ENCODE measurements around the gene ZNF226.
"Not testable (repeated sequence)": the region's sequence is repeated elsewhere in the genome, so short reads cannot be mapped to it uniquely, and the experiment has no call there.

Gene ZNF226

DNA sequence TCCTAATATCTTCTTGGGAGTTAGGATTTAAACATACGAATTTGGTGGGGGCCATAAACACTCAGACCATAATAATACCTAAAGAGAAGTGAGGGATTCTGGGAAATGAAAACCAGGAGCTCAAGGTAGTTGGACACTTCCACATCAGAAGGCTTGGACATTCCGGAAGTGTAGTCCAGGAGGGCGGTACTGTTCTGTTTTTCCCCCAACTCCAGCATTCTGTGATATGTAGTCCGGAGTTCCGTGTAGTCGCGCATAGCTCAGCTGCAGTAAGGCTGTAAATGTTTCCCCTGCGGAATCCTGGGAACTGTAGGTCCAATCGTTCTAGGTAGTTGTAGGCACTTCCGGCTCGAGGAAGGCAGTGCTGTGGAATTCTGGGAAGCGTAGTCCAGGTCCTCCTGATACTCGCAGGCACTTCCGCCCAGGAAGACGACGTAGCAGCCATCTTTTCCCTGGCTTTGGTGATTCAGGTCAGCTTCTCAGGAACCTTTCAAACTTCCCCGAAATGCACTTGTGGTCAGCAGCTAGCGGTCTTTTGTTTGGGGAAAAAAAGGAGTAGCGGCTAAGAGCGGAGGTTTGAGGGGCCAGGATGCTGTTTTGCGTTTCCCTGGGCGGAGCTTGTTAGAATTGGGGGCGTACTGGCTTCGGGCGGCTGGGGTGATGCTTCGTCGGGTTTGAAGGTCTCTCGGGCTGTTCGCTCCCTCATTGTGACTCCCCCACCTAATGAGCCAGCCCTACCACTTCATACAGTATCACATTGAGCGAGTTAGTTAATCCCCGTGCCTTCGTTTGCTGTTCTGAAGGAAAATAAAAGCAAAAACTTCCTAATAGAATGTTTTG lies at the start of gene ZNF226:
ZNF226 (plus strand) TSS at position 428 of the 840 bp plus-strand sequence. CDS start 4,981 bp downstream, outside the sequence.
- DNase-seq, result peak; percentile 90

DNA sequence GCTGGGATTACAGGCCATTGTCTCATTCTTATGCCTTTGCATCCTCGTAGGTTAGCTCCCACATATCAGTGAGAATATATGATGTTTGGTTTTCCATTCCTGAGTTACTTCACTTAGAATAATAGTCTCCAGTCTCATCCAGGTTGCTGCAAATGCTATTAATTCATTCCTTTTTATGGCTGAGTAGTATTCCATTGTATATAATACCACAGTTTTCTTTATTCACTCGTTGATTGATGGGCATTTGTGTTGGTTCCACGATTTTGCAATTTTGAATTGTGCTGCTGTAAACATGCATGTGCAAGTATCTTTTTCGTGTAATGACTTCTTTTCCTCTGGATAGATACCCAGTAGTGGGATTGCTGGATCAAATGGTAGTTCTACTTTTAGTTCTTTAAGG lies 43.7 kb upstream of the ZNF226 start:
- DNase-seq, result not testable (repeated sequence)

DNA sequence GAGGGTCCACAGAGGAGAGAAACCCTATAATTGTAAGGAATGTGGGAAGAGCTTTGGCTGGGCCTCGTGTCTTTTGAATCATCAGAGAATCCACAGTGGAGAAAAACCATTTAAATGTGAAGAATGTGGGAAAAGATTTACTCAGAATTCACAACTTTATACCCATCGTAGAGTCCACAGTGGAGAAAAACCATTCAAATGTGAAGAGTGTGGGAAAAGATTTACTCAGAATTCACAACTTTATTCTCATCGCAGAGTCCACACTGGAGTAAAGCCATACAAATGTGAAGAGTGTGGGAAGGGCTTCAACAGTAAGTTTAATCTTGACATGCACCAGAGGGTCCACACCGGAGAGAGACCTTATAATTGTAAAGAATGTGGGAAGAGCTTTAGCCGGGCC lies 32.9 kb upstream of the ZNF226 start:
- no peak for DNase-seq

DNA sequence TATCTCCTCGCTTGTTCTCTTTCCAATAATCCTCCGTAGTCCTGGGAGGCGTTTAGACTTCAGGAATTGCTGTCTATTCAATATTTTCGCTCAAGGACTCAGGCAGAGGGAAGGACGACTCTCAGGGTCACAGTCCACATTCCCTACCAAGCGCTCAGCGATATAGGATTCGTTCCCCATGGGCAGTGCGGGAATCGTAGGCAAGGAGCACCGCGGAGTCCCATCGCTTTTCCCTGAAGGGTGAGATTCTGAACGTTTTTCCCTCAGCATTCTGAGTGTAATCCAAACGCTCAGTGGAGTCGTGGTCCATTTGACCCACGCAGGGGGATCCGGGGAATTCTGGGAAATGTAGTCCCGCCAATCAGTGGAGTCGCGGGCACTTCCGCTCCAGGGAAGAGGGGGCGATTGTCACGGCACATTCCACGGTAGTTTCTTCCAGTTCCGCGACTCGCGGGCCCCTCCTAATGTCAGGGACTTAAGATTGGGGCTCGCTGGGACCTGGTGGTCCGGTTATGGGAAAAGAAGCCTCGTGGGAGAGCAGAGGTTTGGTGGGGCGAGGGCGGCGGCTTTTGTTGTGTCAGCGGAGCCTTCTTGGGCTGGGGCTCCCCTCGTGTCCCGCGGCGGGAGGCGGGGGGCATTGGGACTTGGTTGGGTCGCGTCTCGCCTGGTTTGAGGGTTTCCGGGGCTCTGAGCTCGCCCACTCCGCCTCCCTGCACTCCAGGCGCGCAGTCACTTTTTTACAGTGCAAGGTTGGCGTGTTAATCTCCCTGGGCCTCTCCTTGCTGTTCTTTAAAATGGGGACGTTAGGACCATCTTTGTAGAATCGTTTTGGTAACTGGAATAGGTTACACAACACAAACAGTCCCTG lies 23.5 kb upstream of the ZNF226 start, which contains the start of gene ZNF234:
ZNF234 (plus strand) TSS at position 364 of the 868 bp plus-strand sequence. CDS start 3,079 bp downstream, outside the sequence.
- DNase-seq, result peak; percentile 85

DNA sequence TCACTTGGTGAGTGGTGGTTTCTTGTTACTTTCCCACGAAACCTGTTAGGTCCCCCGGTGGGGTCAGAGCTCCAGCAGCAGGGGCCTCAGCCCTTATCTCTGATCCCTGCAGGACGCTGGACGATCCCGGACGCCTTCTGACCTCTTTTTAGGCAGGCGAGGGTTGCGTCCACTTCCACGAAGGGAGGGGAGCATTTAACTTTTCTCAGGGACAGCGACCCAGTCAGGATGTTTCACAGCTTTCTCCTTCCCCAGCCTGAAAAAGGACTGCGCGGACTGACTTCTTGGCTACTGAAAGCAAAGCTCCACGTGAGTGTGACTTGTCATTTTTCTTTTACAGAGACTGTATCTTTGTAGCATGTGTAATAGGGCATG lies 22.9 kb upstream of the ZNF226 start:
- DNase-seq, result no peak

DNA sequence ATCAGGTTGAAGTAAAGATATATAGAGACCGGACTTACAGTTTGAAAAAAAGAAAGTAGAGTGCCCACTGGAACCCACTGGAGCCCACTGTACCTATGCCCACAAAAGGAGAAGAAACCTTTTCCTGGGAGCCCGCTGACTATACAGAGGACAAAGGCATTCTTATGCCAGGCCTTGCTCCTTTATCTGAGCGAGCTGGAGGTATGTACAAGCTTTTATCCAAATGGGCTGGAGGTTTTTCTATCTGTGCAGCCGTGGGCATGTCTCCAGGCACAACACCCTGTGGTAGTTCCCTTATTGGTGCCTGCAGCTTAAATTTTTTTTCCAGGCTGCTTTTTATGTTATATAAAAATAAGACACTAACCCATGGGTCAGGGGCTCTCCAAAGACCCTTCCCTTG lies 15.1 kb upstream of the ZNF226 start:
- DNase-seq, result no peak

DNA sequence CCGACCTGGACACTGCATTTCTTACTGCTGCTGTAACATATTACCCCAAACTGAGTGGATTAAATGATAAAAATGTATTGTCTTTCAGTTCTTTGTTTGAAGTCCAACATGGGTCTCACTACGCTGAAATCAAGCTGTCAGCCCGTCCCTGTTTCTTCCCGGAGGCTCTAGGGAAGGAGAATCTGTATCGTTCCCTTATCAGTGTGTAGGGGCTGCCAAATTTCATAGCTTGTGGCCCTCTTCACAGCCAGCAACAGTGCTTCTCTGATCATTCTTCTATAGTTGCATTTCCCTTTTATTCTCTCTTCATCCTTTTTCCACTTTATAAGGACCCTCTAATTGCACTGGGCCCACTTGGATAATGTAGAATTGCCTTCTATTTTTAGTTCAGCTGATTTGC lies 13.4 kb upstream of the ZNF226 start:
- DNase-seq, result no peak

DNA sequence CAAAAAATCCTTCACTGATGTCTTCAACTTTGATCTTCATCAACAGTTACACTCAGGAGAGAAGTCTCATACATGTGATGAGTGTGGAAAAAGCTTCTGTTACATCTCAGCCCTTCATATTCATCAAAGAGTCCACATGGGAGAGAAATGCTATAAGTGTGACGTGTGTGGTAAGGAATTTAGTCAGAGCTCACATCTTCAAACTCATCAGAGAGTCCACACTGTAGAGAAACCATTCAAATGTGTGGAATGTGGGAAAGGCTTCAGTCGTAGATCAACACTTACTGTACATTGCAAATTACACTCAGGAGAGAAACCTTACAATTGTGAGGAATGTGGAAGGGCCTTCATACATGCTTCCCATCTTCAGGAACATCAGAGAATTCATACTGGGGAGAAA lies 8.4 kb upstream of the ZNF226 start:
- DNase-seq, result no peak

DNA sequence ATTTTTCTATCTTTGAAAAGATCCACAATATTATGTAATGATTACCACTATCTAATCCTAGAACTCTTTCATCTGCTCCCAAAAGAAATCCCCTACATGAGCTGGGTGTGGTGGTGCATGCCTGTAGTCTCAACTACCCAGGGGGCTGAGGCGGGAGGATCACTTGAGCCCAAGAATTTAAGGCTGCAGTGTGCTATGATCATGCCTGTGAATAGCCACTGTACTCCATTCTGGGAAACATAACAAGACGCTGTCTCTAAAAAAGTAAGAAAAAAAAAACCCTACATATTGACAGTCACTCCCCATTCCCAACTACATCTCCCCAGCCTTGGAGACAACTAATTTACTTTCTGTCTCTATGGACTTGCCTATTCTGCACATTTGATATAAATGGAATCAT lies 1.1 kb upstream of the ZNF226 start:
- DNase-seq, result no peak

DNA sequence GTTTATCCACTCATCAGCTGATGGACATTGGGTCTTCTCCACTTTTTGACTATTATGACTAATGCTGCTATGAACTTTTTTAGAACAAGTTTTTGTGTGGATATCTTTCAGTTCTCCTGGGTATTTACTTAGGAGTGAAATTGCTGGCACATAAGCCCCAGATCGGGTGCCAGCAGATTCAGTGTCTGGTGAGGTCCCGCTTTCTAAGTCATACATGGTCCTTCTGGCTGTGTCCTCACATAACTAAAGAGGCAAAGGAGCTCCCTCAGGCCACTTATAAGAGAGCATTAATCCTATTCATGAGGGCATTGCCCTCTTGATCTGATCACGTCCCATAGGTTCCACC lies 600 bp upstream of the ZNF226 start:
- DNase-seq, result no peak

DNA sequence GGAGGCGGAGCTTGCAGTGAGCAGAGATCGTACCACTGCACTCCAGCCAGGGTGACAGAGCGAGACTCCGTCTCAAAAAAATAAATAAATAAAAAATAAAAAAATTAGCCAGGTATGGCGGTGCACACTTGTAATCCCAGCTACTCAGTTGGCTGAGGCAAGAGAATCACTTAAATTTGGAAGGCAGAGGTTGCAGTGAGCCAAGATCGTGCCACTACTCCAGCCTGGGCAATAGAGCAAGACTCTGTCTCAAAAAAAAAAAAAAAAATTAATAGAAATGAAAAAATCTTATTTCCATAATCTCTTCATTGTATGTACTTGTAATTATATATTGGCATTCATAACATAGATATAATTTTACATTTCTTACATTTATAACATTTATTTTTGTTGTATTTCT lies 5.8 kb downstream of the ZNF226 start:
- DNase-seq, result not testable (repeated sequence)

DNA sequence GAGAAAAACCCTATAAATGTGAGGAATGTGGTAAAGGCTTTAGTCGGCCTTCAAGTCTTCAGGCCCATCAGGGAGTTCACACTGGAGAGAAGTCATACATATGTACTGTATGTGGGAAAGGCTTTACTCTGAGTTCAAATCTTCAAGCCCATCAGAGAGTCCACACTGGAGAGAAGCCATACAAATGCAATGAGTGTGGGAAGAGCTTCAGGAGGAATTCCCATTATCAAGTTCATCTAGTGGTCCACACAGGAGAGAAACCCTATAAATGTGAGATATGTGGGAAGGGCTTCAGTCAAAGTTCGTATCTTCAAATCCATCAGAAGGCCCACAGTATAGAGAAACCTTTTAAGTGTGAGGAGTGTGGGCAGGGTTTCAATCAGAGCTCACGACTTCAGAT lies 11.7 kb downstream of the ZNF226 start:
- DNase-seq, result no peak

DNA sequence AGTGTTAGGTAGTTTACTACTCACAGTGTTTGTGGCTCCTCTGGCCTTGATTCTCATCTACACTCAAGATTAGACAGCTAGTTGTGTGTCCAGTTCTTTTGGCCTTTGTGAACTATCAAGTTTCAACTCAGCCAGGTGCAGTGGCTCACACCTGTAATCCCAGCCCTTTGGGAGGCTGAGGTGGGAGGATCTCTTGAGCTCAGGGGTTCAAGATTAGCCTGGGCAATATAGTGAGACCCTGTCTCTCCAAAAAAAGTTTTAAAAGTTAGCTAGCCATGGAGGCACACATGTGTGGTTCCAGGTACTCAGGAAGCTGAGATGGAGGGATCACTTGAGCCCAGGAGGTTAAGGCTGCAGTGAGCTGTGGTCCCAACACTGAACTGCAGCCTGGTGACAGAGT lies 16.1 kb downstream of the ZNF226 start:
- no peak for DNase-seq

DNA sequence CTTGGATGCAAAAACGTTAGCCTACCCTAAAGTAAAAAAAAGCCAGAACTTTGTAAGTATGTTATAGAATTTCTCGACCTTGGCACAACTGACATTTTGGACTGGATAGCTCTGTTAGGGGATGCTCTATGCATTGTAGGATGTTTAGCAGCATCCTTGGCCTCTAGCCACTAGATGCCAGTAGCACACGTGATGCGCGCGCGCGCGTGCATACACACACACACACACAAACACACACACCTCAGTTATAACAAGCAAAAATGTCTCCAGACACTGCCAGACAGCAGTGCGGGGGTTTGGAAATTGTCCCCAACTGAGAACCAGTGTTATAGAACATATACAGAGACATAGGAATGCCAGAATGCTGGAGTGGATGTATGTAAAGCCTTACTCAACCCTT lies 17.2 kb downstream of the ZNF226 start:
- no peak for DNase-seq

DNA sequence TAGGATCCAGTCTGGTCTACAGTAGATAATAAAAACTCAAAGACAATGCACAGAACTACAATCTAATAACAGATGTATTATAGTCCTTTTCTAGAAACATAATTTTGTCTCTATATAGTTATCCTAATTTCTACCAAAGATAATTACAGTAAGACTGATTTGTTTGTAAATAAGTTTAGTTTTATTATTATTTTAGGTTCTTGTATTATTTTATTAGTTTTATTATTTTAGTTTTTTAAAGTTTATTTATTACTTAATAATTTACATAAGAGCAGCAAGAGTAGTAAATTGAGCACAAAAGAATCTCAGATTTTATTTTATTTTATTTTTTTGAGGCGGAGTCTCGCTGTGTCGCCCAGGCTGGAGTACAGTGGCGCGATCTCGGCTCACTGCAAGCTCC lies 25.1 kb downstream of the ZNF226 start:
- no peak for DNase-seq

DNA sequence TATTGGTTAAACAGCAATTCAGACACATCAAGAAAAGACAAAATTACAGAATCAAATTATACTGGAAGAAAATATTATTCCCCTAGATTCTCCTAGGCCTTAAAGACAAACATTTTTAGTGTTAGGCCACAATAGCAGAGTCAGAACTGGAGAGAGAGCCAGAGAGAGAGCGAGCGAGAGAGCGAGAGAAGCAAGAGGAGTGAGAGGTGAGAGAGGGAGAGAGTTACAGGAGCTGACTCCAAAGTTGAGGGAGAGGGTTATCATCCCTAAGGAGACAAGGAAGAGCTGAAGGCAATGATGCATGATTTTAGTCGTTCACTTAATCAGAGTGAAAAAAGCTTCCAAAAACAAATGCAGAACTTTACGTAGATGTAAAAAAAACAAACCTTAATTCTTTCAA lies 27.2 kb downstream of the ZNF226 start:
- no peak for DNase-seq

DNA sequence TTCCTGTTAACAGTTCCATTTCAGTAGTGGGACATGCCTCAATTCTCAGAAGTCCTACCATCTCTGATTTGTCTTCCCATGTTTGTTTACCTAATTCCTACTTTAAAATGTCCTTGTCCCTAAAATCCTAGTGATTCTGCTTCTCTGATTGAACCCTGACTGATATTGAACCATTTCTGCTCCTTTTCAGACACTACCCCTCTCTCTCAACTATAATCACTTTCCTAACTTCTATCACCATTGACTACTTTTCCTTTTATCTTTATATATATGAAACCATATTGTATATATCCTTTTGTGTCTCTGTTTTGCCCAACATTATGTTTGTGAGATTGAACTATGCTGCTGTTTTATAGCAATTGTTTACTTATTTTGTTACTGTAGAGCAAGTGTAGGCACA lies 31.9 kb downstream of the ZNF226 start:
- no peak for DNase-seq

DNA sequence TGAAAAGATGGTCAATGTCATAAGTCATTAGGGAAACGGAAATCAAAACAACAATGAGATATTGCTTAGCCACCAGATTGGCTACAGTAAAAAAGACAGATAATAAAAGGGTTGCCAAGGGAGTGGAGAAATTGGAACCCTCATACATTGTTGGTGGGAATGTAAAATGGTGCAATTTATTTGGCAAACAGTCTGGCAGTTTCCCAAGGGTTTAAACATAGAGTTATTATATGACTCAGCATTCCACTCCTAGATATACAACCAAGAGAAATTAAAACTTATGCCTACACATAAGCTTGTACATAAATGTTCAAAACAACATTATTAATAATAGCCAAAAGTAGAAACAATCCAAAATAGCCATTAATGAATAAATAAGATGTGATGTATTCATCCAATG lies 37.6 kb downstream of the ZNF226 start:
- no peak for DNase-seq

DNA sequence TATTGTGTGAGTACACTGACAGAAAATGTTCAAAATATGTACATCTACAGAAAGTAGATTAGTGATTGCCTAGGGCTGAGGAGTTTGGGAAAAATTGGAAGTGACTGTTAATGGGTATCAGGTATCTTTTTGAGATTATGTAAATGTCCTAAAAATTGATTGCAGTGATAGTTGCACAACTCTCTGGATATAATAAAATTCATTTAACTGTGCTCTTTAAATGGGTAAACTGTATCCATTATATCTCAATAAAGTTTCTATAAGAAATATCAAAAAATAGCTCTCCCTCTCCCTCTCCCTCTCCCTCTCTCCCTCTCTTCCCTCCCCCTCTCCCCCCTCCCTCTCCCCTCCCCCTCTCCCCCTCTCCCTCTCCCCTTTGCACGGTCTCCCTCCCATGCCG lies 38.1 kb downstream of the ZNF226 start:
- DNase-seq, result no peak

DNA sequence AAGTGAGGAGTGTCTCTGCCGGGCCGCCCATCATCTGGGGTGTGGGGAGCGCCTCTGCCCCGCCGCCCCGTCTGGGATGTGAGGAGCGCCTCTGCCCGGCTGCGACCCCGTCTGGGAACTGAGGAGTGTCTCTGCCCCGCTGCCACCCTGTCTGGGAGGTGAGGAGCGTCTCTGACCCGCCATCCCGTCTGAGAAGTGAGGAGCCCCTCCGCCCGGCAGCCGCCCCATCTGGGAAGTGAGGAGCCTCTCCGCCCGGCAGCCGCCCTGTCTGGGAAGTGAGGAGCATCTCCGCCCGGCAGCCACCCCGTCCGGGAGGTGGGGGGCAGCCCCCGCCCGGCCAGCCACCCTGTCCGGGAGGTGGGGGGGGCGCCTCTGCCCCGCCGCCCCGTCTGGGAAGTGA lies 39.0 kb downstream of the ZNF226 start:
- not testable (repeated sequence) for DNase-seq

DNA sequence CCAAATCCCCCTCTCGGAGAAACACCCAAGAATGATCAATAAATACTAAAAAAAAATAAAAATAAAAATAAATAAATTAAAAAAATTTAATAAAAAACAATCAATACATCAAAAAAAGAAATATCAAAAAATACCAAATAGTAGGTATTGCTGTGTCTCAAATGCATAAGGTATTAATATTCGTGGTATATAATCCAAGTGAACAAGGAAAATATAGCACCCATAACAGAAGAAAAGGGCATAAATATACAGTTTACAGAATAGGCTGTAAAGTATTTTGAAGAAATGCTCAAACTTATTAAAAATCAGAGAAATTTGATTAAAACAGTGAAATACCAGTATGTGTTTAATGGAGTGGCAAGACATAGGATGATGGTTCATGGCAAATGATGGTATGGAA lies 39.9 kb downstream of the ZNF226 start:
- DNase-seq, result no peak

DNA sequence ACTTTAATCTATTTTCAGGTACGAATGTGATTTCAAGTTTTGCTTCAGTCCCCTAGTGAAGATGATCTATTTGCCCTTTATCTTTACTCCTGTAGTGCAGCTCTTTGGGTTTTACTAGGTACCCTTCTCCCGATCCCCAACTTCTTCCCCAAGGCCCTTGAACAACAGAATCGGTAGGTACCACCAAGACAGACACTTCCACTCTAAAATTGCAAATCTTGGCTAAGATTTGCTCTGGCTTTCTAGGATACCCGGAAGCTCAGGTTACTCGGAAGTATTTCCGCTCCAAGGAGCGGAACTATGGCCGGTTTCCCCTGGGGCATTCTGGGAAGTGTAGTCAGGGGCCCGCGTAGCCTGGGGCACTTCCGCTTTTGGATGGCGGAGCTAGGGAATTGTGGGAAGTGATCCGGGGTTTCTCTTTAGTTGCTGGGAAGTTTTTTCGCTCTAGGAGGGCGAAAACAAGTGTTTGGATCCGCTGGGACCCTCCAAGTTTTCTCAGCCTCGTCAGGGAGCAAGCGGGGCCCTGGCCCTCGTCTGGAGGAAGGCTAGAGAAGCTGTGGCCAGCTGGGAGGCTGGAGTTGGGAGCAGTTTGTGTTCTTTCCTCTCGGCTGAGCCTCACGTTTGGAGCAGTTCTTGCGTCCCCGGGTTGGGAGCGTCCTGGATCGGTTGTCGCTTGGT lies 42.4 kb downstream of the ZNF226 start:
- peak; percentile 87 for DNase-seq

DNA sequence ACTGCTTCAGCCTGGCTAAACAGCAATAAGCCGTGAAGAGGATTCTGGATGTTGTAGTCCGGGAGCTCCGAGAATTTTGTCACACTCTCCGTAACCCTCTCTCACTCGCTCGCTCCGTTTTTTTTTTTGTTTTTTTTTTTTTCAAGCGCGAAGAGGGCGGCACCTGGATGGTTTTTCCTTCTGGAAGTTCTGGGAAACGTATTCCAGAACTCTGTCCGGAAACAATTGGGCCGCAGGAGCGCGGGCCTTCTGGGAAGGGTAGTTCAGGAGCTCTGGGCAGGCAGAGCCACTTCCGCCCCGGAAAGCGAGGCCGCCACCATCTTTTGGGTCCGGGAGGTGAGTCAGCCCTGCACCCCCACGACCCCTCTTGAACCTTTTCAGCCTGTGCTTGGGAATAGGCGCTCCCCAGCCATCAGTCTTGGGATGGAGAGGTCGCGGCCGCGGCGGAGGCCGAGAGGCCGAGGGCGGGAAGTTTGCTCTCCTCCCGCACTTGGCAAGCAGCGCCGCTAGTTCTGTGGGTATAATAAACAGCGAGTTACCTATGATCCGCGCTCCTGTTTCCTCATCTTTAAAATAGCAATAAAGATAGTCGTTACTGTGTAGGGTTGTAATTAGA lies 47.5 kb downstream of the ZNF226 start, which contains the start of gene ZNF227:
ZNF227 (plus strand) TSS at position 283 of the 616 bp plus-strand sequence. CDS start 5,261 bp downstream, outside the sequence.
- peak; percentile 90 for DNase-seq
